K562 treated with DMSO at 1 percent for 48 hours (cell line): ENCODE data around the gene PALLD. TPM values are rescaled to one million over a fixed set of nuclear protein-coding genes. Genes with fewer than 3 reads are reported as not detected.

Source experiments
- total RNA-seq: library from RNA; unstranded; fragments of 300-600 nt; gene quantifications from 2 replicates; pipeline ENCODE4 v1.2.3, GENCODE V29; 2022; ENCODE audit warnings: low replicate concordance; ENCODE audit errors: extremely low read depth

The PALLD gene
- not detected in 2 replicates for total RNA-seq

GRCh38 chr4:168496834-168497233, at the start of gene PALLD:
Gene PALLD, plus strand, starts transcription at chr4:168497052.

Other genes starting within 250 kb of the PALLD start
- not detected in 2 replicates for gene DDX60, start 178.3 kb upstream of the PALLD start, total RNA-seq
- gene DDX60L, start 16.6 kb upstream of the PALLD start, total RNA-seq, result not detected in 2 replicates